NAMALWA (cell line): ENCODE measurements around the gene NCOR1.
"Not testable (repeated sequence)": the region's sequence is repeated elsewhere in the genome, so short reads cannot be mapped to it uniquely, and the experiment has no call there.

Experiments used
- DNase-seq: peaks from one replicate; pipeline ENCODE4 v3.0.0-alpha.2; 2015; ENCODE audit warnings: low spot score

Gene NCOR1

DNA sequence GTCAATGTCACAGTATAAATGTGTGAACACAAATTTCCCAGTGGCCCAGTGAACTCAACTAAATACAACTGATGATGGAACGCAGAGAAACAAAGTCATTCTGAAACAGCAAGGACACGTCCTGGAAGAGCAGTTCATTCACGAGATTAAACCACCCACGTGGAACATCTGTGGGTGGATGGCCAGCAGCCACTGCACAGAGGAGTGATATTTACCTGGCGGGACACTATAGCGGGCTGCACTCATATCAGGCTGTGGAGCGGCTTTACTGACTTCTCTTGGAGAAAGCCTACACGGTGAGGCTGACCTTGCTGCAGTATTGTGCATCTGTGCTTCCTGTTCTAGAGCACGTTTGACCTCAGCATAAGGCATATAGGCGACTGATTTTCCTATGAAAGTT, 128.4 kb downstream of the NCOR1 start:
- DNase-seq: no peak

GRCh38 chr17:16085066-16085699, 130.2 kb downstream of the NCOR1 start:
- DNase-seq: no peak

- DNase-seq: no peak
Measured at GRCh38 chr17:16083223-16083622, 132.1 kb downstream of the NCOR1 start.

DNA sequence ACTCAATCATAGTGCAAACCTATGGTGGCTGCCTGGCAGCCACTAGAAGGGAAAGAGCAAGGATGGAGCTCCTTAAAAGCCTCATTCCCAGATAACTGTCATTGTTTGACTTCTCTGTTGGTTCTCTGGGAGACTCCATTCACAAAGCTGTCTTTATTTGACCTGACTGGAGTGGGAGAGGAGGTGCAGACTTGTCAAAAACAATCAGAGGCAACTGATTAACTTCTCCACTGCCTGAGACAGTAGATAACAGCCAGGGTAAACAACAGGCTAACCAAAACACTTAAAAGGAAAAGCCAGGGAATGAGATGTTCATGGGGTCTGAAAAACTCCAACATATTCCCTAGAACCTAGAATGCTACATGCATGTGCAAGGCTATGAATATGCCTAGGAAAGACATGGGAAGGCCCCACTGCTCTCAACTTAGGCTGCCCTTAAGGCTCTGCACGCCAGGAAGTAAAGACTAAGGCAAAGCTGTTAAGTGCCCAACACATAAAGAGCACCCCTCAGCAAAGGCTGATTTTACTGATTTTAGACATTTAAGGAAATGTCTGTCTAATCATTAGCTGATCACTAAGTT, 133.7 kb downstream of the NCOR1 start:
- DNase-seq: no peak

DNA sequence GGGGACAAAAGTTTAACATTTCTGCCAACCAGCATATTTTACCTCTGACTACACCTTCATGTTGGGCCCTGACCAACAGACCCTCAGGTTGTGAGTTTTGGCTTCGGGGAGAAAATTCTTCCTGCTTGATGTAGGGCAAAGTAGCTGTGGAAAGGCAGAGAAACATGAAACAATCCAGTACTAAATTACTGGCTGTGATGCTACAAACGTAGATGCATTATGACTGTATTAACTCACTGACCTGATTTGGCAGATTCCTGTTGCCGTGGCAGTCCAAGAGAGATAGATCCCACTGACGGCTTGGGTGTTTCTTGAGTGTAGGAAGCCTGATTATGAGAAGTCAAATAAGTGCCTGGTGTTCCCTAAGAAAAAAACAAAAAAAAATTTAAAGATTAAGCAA, 135.0 kb downstream of the NCOR1 start:
- DNase-seq: no peak

- no peak for DNase-seq
Measured at GRCh38 chr17:16075949-16076348, 139.4 kb downstream of the NCOR1 start.

GRCh38 chr17:16074423-16074822, 140.9 kb downstream of the NCOR1 start:
- no peak for DNase-seq

DNA sequence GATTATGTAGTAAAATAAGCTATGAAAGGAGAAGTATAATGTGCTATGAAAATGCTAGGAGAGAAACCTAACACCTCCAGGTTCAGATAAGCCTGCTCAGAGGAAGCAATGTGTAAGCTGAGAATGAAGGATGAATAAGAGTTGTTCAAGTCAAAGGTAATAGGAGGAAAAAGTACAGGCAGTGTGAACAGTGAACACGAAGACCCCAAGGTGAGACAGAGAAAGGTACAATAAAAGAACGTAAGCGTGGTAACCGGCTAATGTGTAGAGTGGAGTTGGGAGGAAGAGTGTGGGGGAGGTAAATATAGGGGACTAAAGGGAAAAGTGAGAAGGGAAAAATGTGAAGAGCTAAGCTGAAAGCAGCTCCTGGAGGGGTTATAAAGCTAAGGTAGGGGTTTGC, 141.5 kb downstream of the NCOR1 start:
- DNase-seq: no peak

GRCh38 chr17:16072031-16072430, 143.3 kb downstream of the NCOR1 start:
- no peak for DNase-seq

DNA sequence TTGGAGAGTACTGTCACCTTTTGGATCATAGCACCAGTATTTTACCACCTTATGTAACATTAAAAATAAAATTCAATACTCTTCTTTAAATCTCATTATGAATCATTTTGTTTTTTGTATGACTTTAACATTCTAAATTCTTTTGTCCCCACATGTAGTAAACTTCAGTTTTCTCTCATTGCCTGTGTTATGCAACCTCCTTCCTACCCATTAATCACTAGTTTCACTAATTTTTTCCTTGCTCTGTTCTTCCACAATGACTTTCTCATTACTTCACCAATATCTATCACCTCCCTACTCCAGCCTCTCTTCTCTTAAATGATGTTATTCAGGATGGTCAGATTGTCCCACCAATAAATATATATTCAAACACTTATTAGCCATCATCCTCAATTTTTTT, 147.0 kb downstream of the NCOR1 start:
- DNase-seq: no peak

GRCh38 chr17:16066125-16066524, 149.2 kb downstream of the NCOR1 start:
- DNase-seq: no peak

DNA sequence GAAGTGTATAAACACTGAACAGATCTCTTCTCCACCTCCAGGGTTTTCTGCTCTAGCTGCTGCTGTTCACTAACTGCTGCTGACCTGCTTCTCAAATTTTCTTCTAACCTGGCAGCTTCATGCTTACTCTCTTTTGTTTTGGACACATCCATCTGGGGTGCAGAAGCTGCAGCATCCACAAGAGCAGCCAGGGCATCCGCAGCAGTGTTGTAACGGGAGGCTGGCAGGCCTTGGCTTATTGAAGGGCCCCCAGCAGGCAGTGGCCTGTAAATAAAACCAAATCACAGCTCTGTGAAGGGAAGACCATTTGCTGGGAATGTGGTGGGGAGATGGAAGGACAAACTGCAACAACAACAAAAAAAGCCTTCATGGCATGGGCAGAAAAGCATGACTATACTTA, 153.7 kb downstream of the NCOR1 start:
- no peak for DNase-seq

DNA sequence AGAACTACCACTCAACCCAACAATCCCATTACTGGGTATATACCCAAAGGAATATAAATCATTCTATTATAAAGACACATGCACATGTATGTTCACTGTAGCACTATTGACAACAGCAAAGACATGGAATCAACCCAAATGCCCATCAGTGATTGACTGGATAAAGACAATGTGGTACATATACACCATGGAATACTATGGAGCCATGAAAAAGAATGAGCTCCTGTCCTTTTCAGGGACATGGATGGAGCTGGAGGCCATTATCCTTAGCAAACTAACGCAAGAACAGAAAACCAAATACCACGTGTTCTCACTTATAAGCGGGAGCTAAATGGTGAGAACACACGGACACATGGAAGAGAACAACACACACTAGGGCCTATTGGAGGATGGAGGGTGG, 160.2 kb downstream of the NCOR1 start:
- not testable (repeated sequence) for DNase-seq

GRCh38 chr17:16052486-16052885, 162.8 kb downstream of the NCOR1 start:
- no peak for DNase-seq

GRCh38 chr17:16050844-16051243, 164.5 kb downstream of the NCOR1 start:
- DNase-seq: no peak

DNA sequence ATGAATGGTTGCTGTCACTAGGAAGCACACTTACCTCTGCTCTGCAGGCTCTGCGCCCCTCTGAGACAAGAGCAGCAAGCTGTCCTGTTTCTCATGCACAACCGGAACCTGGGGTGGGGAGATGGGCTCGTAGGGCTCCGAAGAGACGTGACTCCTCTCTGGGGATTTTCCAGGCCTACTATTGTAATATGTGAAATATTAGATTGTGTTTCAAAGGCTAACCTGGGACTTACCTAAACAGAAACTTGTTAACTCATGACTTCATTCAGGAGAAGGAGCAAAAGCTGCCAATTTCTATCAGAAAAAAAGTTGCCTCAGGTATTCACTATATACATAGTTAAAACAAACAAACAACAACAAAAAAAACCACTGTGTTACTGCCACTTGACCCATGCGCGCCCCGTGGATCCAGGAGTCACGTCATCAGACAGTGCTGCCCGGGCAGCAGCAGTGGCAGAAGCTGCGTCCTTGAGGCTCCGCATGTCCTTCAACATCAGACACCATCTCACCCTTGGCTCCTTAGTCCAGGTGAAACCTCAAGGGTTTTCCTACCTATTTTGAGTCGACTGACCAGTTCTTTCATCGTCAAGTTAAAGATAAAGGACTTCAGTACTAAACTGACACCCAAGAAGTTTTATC, 166.4 kb downstream of the NCOR1 start:
- DNase-seq: no peak

DNA sequence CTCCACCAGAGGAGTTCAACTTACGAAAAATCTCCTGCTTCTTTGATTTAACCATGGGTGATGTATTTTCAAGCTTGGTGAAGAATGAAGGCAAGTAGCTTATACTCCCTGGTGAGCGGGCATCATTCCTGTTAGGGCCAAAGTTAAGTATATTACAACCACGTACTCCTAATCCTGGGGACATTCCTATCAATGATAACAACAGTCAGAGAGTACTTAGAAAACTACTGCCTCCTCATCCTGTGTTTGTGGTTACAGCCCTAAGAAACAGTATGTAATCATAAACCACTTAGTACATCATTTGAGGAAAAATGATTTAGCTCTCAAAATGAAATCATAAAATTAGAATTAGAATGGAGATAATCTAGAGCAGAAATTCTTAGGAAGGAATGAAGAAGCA, 168.4 kb downstream of the NCOR1 start:
- no peak for DNase-seq

GRCh38 chr17:16044487-16044886, 170.8 kb downstream of the NCOR1 start:
- DNase-seq: no peak

DNA sequence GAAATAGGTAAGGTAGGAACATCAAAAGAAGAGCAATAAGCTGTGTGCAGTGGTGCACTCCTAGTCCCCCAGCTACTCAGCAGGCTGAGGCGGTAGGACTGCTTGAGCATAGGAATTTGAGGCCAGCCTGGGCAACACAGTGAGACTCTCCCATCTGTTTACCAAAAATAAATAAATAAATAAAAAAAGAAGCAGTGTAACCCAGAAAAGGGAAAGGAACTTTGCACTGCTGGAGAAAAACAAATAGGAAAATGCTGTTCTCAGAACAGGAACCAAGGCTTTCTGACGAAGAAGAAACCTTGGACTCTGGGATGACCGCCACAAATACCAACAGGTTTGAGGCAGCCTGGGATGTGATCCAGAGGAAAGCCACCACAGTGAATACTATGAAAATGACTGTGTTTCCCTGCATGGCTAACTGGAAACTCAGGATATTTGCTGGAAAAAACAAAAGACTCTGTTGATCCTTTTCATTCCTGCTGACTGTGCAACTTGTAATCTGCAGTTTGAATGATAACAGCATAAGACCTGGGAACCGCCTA, 174.6 kb downstream of the NCOR1 start:
- no peak for DNase-seq

DNA sequence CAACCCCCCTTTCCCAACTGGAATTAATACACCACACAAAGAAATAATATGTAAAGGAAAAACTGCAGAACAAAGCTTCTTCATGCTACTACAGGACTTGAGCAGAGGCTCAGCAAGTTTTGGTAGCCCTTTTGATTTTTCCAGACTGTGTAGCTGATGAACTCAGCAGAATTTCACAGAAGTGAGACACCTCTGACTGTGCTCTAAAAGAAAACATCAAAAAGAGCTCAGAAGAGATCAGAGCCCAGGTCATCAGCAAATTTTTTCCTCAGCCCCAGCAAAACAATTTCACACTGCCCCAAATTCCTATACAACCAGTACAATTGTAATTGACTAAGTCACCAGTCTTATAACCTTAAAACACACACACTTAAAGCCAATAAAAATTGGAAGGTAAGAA, 177.7 kb downstream of the NCOR1 start:
- DNase-seq: no peak

DNA sequence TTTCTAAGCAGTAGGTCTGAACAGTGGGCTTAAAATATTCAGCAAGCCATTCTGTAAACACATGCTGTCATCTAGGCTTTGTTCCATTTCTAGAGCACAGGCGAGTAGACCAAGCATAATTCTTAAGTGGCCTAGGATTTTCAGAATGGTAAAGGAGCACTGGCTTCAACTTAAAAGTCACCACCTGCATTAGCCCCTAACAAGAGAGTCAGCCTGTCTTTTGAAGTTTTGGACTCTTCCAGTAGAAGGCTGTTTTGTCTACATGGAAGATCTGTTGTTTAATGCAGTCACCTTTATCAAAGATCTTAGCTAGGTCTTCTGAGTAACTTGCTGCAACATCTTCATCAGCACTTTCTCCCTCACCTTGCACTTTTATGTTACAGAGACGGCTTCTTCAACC, 179.1 kb downstream of the NCOR1 start:
- DNase-seq: no peak

DNA sequence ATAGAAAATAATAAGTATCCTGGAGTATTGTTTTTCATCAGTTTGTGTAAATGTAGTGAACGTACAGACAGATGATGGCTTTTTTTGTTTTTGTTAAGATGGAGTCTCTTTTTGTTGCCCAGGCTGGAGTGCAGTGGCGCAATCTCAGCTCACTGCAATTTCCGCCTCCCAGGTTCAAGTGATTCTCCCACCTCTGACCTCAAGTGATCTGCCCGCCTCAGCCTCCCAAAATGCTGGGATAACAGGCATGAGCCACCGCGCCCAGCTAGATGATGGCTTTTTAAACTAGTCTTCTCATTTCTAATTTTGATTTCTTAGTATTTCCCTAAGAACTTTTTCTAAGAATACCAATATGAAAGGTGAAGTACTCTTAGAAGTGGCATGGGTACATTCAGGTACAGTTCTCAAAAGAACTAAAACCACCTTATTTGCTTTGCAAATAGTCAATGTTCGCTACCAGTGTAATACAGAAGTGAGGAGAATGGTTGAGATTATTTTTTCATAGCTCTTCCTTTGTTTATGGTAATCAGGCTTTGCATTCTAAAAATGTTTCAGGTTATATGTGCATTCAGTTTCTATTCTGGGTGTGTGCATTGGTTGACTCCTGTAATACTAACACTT, 181.5 kb downstream of the NCOR1 start:
- no peak for DNase-seq
